HG02678 (cell line): Measurements from ENCODE around the gene EIF4EBP2.

Source experiments
- ATAC-seq: cut with Tn5 transposase; IDR thresholded peaks from one replicate; pipeline ENCODE4 v1.9.1; 2021; ENCODE audit warnings: mild to moderate bottlenecking, moderate library complexity; ENCODE audit not compliant: unreplicated experiment

EIF4EBP2 gene, protein sequence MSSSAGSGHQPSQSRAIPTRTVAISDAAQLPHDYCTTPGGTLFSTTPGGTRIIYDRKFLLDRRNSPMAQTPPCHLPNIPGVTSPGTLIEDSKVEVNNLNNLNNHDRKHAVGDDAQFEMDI

DNA sequence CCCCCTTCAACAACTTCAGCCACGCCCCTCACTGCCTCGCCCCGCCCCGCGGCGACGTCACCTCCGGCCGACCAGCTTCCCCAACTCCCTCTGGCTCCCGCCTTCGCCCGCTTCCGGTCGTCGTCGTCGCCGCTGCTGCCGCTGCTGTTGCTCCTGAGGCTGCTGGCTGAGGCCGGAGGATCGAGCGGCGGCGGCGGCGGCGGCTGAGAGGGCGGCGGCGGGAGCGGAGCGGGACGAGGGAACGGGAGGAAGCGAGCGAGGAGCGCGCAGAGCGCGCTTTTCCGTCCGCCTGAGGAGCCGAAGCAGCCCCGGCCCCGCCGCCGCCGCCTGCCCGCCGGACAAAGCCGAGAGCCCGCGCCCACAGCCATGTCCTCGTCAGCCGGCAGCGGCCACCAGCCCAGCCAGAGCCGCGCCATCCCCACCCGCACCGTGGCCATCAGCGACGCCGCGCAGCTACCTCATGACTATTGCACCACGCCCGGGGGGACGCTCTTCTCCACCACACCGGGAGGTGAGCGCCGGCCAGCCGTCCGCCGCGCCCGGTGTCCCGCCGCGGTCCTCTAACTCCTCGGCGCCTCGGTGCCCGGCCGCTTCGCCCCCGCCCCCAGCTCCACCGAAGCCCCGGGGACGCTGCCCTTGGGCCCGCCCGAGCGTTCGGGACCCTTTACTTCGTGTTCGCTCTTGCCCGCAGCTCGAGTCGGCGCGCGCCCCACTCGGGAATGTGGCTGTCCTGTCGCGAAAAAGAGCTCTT lies at the start of gene EIF4EBP2:
EIF4EBP2 (plus strand) TSS at position 110 of the 751 bp plus-strand sequence; CDS start at position 367, 257 bp downstream.
- ATAC-seq = peak; percentile 80

DNA sequence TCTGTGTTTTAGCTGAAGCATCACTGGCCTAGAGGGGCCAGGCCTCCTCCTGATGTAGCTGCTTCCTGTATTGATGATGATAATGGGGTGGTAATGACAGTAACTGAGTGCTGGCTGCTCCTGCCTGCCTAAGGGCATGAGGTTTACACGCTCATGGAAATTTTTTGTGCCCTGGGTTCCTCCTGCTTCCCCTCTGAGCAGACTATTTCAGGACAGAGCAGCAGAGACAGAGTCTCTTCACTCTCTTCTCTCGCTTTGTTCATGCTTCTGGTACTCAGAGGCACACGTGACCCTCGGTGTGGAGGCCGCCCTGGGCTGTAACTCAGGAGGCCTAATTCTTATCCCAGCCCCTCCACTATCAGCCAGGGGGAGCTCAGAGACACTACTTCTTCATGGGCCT lies 49.4 kb upstream of the EIF4EBP2 start:
- ATAC-seq = no peak

GRCh38 chr10:70355051-70356021 lies 48.6 kb upstream of the EIF4EBP2 start:
- peak; percentile 68 for ATAC-seq

GRCh38 chr10:70357565-70357964 lies 46.4 kb upstream of the EIF4EBP2 start:
- no peak for ATAC-seq

DNA sequence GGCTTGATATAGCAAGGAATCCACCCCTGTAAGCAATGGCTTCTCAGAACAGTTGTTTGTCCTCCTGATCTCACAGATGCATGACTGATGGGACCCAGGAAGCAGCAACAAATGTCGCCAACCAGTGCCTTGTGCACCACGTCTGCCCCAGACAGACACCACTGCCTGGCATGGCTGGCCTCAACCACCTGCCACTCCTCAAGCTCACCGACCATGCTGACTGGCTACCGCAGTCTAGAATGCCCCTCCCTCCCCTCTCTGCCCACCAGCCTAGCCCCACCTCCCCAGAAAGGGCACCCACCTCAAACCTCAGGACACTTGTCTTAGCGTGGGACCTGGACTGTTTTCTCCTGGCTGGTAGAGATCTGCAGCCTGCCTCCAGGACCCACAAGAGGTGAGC lies 45.5 kb upstream of the EIF4EBP2 start:
- no peak for ATAC-seq

DNA sequence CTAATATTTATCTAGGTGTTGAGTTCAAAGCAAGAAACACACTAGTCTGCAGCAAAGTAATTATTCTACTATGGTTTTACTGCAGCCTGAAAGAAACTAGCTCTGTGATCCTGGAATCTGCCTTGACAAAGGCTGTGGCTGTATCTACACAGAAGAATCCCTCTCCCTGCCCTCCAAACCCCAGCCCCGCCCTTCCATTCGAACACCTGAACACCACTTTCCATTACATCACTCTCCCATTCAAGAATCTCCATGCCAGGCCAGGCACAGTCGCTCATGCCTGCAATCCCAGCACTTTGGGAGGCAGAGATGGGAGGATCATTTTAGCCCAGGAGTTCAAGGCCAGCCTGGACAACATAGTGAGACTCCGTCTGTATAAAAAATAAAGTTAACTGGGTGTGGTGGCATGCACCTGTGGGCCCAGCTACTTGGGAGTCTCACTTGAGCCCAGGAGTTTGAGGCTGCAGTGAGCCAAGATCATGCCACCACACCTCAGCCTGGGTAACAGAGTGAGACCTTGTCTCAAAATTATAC lies 44.9 kb upstream of the EIF4EBP2 start:
- ATAC-seq = no peak

DNA sequence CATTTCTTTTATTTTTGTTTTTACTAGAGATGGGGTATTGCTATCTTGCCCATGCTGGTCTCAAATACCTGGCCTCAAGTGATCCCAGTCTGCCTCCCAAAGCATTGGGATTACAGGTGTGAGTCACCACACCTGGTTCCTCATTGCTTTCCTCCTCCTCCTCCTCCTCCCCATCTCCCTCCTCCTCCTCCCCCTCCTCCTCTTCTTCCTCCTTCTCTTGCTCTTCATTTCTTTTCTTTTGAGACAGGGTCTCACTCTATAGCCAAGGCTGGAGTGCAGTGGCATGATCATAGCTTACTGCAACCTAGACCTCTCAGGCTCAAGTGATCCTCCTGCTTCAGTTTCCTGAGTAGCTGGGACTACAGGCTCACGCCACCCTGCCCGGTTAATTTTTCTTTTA lies 43.7 kb upstream of the EIF4EBP2 start:
- no peak for ATAC-seq

DNA sequence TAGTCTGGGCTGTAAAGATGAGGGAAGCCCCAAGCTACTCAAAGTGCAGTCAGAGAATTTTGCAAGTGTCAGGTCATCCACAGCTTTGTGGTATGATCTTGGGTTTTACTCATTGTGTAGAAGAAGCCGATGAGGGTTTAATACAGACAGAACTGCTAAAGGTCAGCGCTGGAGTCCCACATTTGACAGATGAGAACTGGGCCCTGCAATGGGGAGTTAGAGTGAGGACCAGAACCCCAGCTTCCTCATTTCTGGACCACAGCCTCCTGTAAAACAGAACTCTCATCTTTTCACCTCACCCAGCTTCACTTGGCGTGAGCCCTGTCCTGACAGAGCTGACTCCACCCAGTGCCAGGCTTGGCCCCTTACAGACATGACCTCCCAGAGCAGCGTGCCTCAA lies 41.6 kb upstream of the EIF4EBP2 start:
- no peak for ATAC-seq

DNA sequence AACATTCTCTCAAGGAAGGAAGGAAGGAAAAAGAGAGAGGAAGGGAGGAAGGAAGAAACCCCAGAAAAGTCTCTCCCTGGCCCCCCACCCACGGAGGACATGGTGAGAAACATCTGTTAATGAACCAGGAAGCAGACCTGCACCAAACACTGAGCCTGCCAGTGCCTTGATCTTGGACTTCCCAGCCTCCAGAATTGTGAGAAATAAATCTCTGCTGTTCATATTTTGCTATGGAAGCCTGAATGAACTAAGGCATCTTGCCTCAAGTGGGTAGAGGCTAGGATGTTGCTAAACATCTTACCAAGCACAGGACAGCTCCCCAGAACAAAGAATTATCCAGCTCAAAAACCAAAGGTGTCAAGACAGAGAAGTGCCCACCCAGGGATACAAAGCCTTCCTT lies 40.7 kb upstream of the EIF4EBP2 start:
- no peak for ATAC-seq

GRCh38 chr10:70363971-70364771 lies 39.8 kb upstream of the EIF4EBP2 start:
- peak; percentile 95 for ATAC-seq

DNA sequence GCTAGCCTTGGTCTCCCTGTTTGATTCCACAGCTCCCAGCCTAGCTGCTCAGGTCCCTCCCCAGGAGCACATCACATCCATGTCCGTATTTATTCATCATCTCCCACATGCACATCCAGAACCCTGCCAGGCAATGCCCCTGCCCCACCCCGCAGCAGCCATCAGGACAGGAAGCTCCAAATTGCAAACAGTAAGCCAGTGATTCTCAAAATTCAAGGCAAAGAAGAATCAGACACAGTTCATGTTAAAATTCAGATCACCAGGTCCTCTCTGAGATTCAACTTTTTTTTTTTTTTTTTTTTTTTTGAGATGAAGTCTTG lies 39.2 kb upstream of the EIF4EBP2 start:
- ATAC-seq = no peak

DNA sequence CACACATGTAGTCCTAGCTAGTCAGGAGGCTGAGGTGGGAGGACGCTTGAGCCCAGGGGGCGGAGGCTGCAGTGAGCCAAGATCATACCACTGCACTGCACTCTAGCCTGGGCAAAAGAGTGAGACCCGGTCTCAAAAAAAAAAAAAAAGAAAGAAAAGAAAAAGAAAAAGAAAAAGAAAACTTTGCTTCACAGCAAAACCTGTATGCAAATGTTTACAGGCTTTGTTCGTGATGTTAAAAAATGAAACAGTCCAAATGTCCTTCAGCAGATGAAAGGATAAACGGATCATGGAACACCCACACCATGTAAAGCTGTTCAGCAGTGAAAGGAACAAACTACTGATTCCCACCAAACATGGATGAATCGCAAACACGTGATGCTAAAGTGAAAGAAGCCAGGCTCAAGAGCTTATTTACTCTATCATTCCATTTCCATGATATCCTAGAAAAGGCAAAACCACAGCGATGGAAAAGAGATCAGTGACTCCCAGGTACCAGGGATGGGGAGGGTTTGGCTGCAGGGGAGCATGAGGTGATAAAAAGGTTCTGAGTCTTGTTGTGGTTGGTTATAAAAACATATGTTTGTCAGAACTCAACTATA lies 36.6 kb upstream of the EIF4EBP2 start:
- no peak for ATAC-seq

DNA sequence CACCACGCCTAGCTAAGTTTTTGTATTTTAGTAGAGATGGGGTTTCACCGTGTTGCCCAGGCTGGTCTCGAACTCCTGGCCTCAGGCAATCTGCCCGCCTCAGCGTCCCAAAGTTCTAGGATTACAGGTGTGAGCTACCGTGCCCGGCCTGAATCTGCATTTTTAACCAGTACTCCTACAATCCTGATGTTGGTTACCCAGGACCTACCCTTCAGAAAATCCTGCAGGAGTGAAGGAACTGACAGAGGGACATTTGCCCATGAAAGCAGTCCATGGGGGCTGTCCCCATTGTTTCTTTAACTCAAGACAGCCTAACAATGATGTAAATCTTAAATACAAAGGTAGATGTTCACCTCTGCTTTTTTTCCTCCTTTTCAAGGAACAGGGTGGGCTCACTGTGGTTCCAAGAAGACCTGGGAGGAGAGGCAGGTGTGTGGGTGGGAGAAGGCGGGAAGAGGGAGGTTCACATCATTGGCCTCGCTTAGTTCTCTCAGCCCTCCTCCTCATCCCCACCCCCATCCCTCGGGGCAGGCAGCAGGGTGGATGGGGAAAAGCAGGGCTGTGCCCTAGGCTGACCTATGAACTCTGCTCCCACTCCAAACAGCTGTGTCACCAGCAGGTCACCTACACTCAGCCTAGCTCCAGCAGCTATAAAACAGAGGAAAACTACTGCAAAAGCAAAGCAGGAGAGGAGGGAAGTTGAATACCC lies 35.0 kb upstream of the EIF4EBP2 start:
- no peak for ATAC-seq

- no peak for ATAC-seq
Observed at GRCh38 chr10:70369498-70370018, 34.4 kb upstream of the EIF4EBP2 start.

- no peak for ATAC-seq
Observed at GRCh38 chr10:70370766-70371165, 33.2 kb upstream of the EIF4EBP2 start.

GRCh38 chr10:70371846-70372245 lies 32.1 kb upstream of the EIF4EBP2 start:
- no peak for ATAC-seq

- no peak for ATAC-seq
Observed at GRCh38 chr10:70374775-70375614, 28.9 kb upstream of the EIF4EBP2 start.
